GM12878 (cell line): Measurements from ENCODE around the gene HPX. TPM values are rescaled to one million over a fixed set of nuclear protein-coding genes. Genes with fewer than 3 reads are reported as not detected.

ENCODE experiments used
- ATAC-seq: fragments of 200-7000 bp; cut with Tn5 transposase; 3 replicates; pipeline ENCODE4 v1.9.1; 2020; ENCODE audit warnings: mild to moderate bottlenecking, moderate library complexity
- BruUV-seq: library from RNA; stranded (reverse); fragments of 400-500 nt; replicated peaks from 2 replicates; lab custom pipeline; 2021; lab: Mats Ljungman, UMichigan
- CTCF ChIA-PET: fragments of 300-600 bp; sonication (Branson Sonifier 250); formaldehyde crosslinking; extraction: SDS; loops from one replicate; lab custom pipeline; 2021; ENCODE audit warnings: inconsistent platforms; lab: Yijun Ruan, JAX
- POLR2A ChIA-PET: fragments of 350-600 bp; formaldehyde crosslinking; extraction: SDS; loops from one replicate; lab custom pipeline; 2021; ENCODE audit warnings: inconsistent platforms; lab: Charles Lee
- RAD21 ChIA-PET: fragments of 300-600 bp; sonication (Branson Sonifier 250); formaldehyde crosslinking; loops from one replicate; lab custom pipeline; 2023; ENCODE audit warnings: antibody characterized with exemption; ENCODE audit not compliant: unreplicated experiment; lab: Charles Lee
- SMC1A ChIA-PET: fragments of 300-600 bp; sonication (Branson Sonifier 250); formaldehyde crosslinking; loops from one replicate; lab custom pipeline; 2023; ENCODE audit not compliant: unreplicated experiment, uncharacterized antibody; lab: Charles Lee
- DNase-seq: peaks from one replicate; pipeline ENCODE4 v3.0.0-alpha.2; 2011; ENCODE audit warnings: low read depth, low spot score
- FAIRE-seq: peaks from 3 replicates; lab custom pipeline; 2011; peaks lifted over from hg19 to GRCh38; lab: Jason Lieb, UNC
- H2AFZ ChIP-seq: 2 replicates; pipeline ENCODE4 v1.6.0; 2011; ENCODE audit warnings: low read depth, low read length, control low read depth; ENCODE audit not compliant: control insufficient read depth
- H3K27ac ChIP-seq: 2 replicates; pipeline ENCODE4 v1.5.1; 2011; ENCODE audit warnings: control low read depth; ENCODE audit not compliant: control insufficient read depth, insufficient read depth
- H3K27me3 ChIP-seq, 2 experiments: replicated peaks in 1 of 2; 2 replicates each; pipeline versions ENCODE4 v1.6.0 to v1.6.1; 2011; ENCODE audit warnings: low read length in 1 of 2; ENCODE audit not compliant: control insufficient read depth in 2 of 2, insufficient read depth in 2 of 2
- H3K36me3 ChIP-seq, 2 experiments: 2 replicates each; pipeline ENCODE4 v1.5.1; 2011; ENCODE audit warnings: low read length in 1 of 2; ENCODE audit not compliant: control insufficient read depth in 2 of 2, insufficient read depth in 2 of 2
- H3K4me1 ChIP-seq: 2 replicates; pipeline ENCODE4 v1.6.1; 2011; ENCODE audit warnings: mild to moderate bottlenecking, low read length, moderate library complexity, mixed read lengths; ENCODE audit not compliant: control insufficient read depth, insufficient read depth
- H3K4me2 ChIP-seq: 2 replicates; pipeline ENCODE4 v1.6.0; 2011; ENCODE audit warnings: control low read depth; ENCODE audit not compliant: control insufficient read depth, insufficient read depth
- H3K4me3 ChIP-seq: fragments of 200-600 bp; sonication (generic); 2 replicates; pipeline ENCODE4 v1.5.1; 2016
- H3K79me2 ChIP-seq: 2 replicates; pipeline ENCODE4 v1.6.0; 2011; ENCODE audit warnings: low read length; ENCODE audit not compliant: control insufficient read depth, insufficient read depth
- H3K9ac ChIP-seq: 2 replicates; pipeline ENCODE4 v1.8.0; 2011; ENCODE audit warnings: low read length, control low read depth, mixed read lengths; ENCODE audit not compliant: control insufficient read depth, insufficient read depth
- H3K9me3 ChIP-seq: replicated peaks from 3 replicates; pipeline ENCODE4 v1.5.1; 2011; ENCODE audit warnings: mild to moderate bottlenecking, low read length; ENCODE audit not compliant: control insufficient read depth, insufficient read depth
- H4K20me1 ChIP-seq: 2 replicates; pipeline ENCODE4 v1.6.0; 2011; ENCODE audit not compliant: control insufficient read depth, insufficient read depth
- BMI1 ChIP-seq: fragments of 450-650 bp; IDR thresholded peaks from 2 replicates; pipeline ENCODE4 v1.6.1; 2016; ENCODE audit warnings: mild to moderate bottlenecking, moderate library complexity, borderline replicate concordance
- CREB1 ChIP-seq: IDR thresholded peaks from 2 replicates; pipeline ENCODE4 v1.6.1; 2012; ENCODE audit warnings: low read depth, mild to moderate bottlenecking, inconsistent platforms
- GATAD2B ChIP-seq: fragments of 450-650 bp; conservative IDR thresholded peaks from 2 replicates; pipeline ENCODE4 v1.6.1; 2017; ENCODE audit warnings: low read depth, mild to moderate bottlenecking, moderate library complexity
- MYB ChIP-seq: fragments of 150-350 bp; IDR thresholded peaks from 2 replicates; pipeline ENCODE4 v1.6.1; 2014; ENCODE audit warnings: mild to moderate bottlenecking, low read depth, low read length, borderline replicate concordance
- NFIC ChIP-seq: IDR thresholded peaks from 2 replicates; pipeline ENCODE4 v1.6.1; 2012; ENCODE audit warnings: low read depth, mild to moderate bottlenecking, inconsistent platforms, low read length, moderate library complexity
- NR2C1 ChIP-seq: fragments of 450-650 bp; IDR thresholded peaks from 2 replicates; pipeline ENCODE4 v1.6.1; 2017; ENCODE audit warnings: antibody characterized with exemption, mild to moderate bottlenecking, moderate library complexity
- PAX5 ChIP-seq: IDR thresholded peaks from 2 replicates; pipeline ENCODE4 v1.6.1; 2011; ENCODE audit warnings: low read depth, low read length, borderline replicate concordance
- POLR2A ChIP-seq: IDR thresholded peaks from 2 replicates; pipeline ENCODE4 v1.6.1; 2011; ENCODE audit warnings: low read depth, mild to moderate bottlenecking, low read length
- PRDM15 ChIP-seq: fragments of 450-650 bp; formaldehyde crosslinking; IDR thresholded peaks from 2 replicates; pipeline ENCODE4 v1.4.0; 2020; ENCODE audit warnings: mild to moderate bottlenecking, moderate library complexity
- RB1 ChIP-seq: fragments of 450-650 bp; formaldehyde crosslinking; IDR thresholded peaks from 2 replicates; pipeline ENCODE4 v1.6.1; 2017; ENCODE audit warnings: mild to moderate bottlenecking, borderline replicate concordance
- REST ChIP-seq: IDR thresholded peaks from 2 replicates; pipeline ENCODE4 v1.6.1; 2012; ENCODE audit warnings: mild to moderate bottlenecking, low read depth, low read length
- SIN3A ChIP-seq: IDR thresholded peaks from 2 replicates; pipeline ENCODE4 v1.6.1; 2012; ENCODE audit warnings: low read depth, low read length, improper control_type of control experiment
- SP1 ChIP-seq: IDR thresholded peaks from one replicate; pipeline ENCODE4 v1.6.1; 2011; ENCODE audit warnings: low read depth, low read length
- SPI1 ChIP-seq: IDR thresholded peaks from 2 replicates; pipeline ENCODE4 v1.6.1; 2011; ENCODE audit warnings: low read depth, mild to moderate bottlenecking, low read length, moderate library complexity, borderline replicate concordance; ENCODE audit not compliant: insufficient read depth
- ZZZ3 ChIP-seq: IDR thresholded peaks from 2 replicates; pipeline ENCODE4 v1.6.1; 2011; ENCODE audit warnings: low read depth; ENCODE audit not compliant: control insufficient read depth, insufficient read length
- WGBS: methylation state at CpG from one replicate; pipeline ENCODE4 v1.1.6; 2016; ENCODE audit warnings: low lambda C conversion rate; ENCODE audit not compliant: insufficient replicate concordance, insufficient coverage; ENCODE audit errors: missing lambda C conversion rate; 5-methylcytosine and 5-hydroxymethylcytosine counted together
- in situ Hi-C: fragments of 300-500 bp; cut with MboI; formaldehyde crosslinking; loops from 9 replicates; pipeline ENCODE4 v1.14.3; 2018; ENCODE audit warnings: mixed read lengths
- intact Hi-C: fragments of 100-400 bp; cut with micrococcal nuclease; formaldehyde crosslinking; loops from one replicate; pipeline ENCODE4 v1.14.2; 2022; ENCODE audit not compliant: unreplicated experiment
- polyA plus RNA-seq, 11 experiments: library from polyadenylated mRNA; depleted of rRNA in 4 of 11; unstranded in 6 of 11; stranded (reverse) in 5 of 11; fragments of >200 nt; fragmentation: Nextera tagmentation in 4 of 11; fragmentation: Illumina TruSeq in 1 of 11; extraction: Ambion mirVana in 4 of 11; extraction: Trizol in 1 of 11; gene quantifications; 1 replicate in 1 of 11; 2 replicates in 10 of 11; pipeline versions ENCODE4 v1.2.1 to v1.2.3, GENCODE V29; 2011 to 2016; ENCODE audit warnings: inconsistent platforms in 2 of 11, missing spikeins in 2 of 11, low read depth in 1 of 11
- total RNA-seq, 4 experiments: library from RNA; depleted of rRNA in 3 of 4; stranded (reverse); fragments of >200 nt in 3 of 4; fragmentation: Illumina TruSeq in 1 of 4; extraction: Trizol in 1 of 4; gene quantifications; 2 replicates each; pipeline versions ENCODE4 v1.2.1 to v1.2.3, GENCODE V29; 2013 to 2021

Gene HPX
- total and polyA plus RNA-seq, 10 of the 15 experiments (the other 5 are each of a cell fraction or from before 2014, with no cell fraction given): 0.08 to 1.7 (median 0.18) TPM; not detected in 1

GRCh38 chr11:6486938-6487337 is 46.2 kb upstream of the HPX start:
- no peak for DNase-seq
- no TSS peak for BruUV-seq
- intact Hi-C loops (loop anchor here (10.0 kb wide), 2 partner anchors 252 to 1038 kb away; partner anchors contain the start of genes CNGA4 and FHIP1B), in situ Hi-C loops (no loop called here)
- no peak for FAIRE-seq
- peaks cover 0 to 12% of the 10 kb centered on the region in 2 experiments; a peak in 2 of 4 replicates for H3K36me3 ChIP-seq
- H4K20me1 ChIP-seq: no peaks in the 10 kb centered on the region
- H3K9me3 ChIP-seq: no peaks in the 10 kb centered on the region
- H3K27me3 ChIP-seq: no peaks in the 10 kb centered on the region
- H3K79me2 ChIP-seq: peaks cover 17% of the 10 kb centered on the region
- ChIA-PET POLR2A (interaction anchor here (0.9 to 1.7 kb wide), 4 partner anchors 9 to 251 kb away, joined by 3 to 5 read pairs (median 4); no protein-coding TSS in a partner anchor), RAD21 (interaction anchor here (0.9 to 3.4 kb wide), 2 partner anchors 108 to 196 kb away, joined by 3 to 14 read pairs; partner anchors contain the start of gene MRPL17), CTCF (interaction anchor here (0.8 to 10.7 kb wide), 7 partner anchors 10 to 197 kb away, joined by 3 to 119 read pairs (median 6); partner anchors contain the start of genes DNHD1 and MRPL17), SMC1A (interaction anchor here (1.1 to 2.4 kb wide), 5 partner anchors 9 to 108 kb away, joined by 3 to 8 read pairs (median 5); no protein-coding TSS in a partner anchor)
- H3K4me3 ChIP-seq: no peak overlapping the region
- H3K4me1 ChIP-seq: peaks cover 10% of the 10 kb centered on the region
- TF ChIP-seq RB1 (no peak), SIN3A (no peak), REST (no peak), POLR2A (no peak), MYB (no peak), BMI1 (no peak), PRDM15 (CRISPR knock-in tag) (no peak), CREB1 (no peak), ZZZ3 (no peak), GATAD2B (no peak), SP1 (no peak), SPI1 (no peak), PAX5 (no peak), NR2C1 (no peak), NFIC (no peak)
- peak; percentile 69 for ATAC-seq
- WGBS: 100% methylated on average over 1 of the region's 1 CpG
- H3K9ac ChIP-seq: no peak overlapping the region
- no peak overlapping the region for H3K4me2 ChIP-seq
- H3K27ac ChIP-seq: peak overlapping the region; percentile 8; the same call in 1 of the 2 replicates
- H2AFZ ChIP-seq: no peak overlapping the region
